Inflammatory macrophage (primary cell): Measurements from ENCODE around the gene NLGN4X.
A peak's percentile ranks its signal among the peaks of the same experiment; 100 is the strongest.

ENCODE experiments used
- DNase-seq, 2 donors: peaks; one replicate each; pipeline ENCODE4 v3.0.0-alpha.2; 2020 to 2022

Gene NLGN4X

DNA sequence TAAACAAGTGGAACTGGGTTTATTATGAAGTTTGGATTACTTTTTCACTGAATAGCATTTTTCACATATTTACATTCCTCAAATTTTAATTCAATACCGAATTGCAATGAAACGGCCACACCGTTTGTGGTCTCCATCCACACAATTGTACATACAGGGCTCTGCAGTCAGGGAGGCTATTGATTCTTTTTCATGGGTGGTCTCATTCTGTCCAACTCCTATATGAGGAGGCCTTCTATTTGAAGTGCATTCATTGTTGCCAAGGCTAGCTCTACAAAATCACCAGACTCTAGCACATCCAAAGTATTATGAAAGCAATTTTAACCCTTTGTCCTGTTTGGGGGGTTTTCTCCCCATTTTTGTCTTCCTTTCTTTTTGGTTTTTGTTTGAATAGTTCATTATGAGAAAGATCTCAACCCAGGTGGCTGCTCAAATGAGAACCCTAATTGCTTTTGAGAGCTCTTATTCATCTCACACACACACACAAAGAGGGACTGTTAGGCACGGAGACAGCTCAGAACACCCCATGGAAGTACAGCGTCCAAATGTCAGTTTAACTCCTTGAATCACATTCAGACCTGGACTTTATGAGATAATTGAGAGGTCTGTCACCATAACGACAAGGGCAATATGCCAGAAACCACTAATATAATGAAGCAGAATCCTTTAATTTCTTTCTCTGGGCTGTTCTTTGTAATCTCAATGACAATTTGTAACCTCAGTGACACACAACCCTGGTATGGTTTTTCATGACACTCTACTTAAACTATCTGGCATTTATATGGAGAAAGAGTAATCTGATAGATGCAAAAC is 79.4 kb downstream of the NLGN4X start:
- no peak for DNase-seq

- no peak for DNase-seq
Measured at GRCh38 chrX:6134255-6134654, 94.4 kb downstream of the NLGN4X start.

- DNase-seq, result no peak
Measured at GRCh38 chrX:6132970-6133369, 95.7 kb downstream of the NLGN4X start.

DNA sequence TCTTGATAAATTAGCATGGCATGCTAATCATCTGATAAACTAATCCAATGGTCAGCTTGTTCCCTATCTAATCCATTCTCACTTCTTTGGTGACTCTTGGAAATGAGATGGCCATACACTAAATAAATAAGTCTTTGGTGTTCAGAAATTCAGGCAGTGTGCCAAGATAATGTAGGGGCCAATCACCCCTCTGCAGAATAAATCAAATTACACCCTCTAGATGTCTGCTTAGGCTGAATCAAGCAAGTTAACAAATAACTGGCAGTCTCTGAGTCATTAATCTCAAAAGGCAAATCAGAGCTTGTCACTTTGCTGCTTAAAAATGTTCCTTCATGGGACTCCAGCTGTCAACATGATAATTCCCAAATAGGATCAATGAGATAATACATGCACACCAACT is 97.4 kb downstream of the NLGN4X start:
- DNase-seq, result no peak

DNA sequence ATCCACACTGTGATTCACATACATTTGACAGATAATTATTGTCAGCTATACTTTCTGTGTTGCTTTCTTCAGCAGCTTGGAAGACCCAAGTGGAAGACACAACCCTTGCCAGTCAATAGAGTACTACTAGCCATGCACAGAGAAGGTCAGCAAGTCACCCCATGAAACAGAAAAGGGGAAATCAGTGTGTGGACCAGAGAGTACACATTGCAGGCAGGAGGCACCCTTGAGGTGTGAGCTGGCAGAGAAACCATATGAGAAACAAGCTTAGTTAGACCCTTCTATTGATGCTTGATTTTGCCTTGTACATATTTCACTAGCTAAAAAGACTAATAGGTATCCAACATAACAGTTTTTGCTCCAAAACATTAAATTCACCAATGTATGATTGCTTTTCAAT is 99.5 kb downstream of the NLGN4X start:
- no peak for DNase-seq

- DNase-seq, result no peak
Measured at GRCh38 chrX:6120329-6120728, 108.3 kb downstream of the NLGN4X start.

DNA sequence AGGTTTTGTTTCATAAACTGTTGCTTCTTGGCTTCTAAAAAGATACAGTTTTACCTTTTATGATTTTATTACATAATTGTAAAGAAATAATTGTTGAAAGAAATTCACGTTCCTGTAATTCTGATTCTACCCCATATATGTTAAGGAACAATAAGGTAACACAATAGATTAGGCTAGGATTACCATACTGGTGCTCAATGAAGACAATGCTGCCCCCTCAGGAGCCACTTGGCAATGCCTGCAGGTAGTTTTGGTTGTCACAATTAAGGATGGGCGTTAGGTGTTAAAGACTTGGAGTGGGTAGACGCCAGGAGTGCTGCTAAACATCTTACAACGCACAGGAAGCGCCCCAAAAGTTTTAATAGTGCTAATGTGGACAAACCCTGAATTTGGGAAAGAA is 133.2 kb downstream of the NLGN4X start:
- DNase-seq, result no peak

DNA sequence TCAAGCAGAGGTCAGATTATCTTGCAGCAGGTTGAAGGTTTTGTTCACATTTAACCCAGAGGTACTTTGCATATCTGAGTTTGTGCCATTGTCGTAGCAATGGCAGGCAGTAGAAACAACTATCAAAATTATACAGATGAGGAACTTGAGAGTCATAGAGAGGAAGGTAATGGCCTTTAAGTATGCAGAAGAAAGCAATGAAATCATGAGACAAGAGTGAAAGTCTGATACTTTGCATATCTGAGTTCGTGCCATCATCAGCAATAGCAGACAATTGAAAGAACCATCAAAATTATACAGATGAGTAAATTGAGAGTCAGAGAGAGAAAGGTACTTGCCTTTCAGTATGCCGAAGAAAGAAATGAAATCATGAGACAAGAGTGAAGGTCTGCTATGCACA is 154.1 kb downstream of the NLGN4X start:
- no peak for DNase-seq

- no peak for DNase-seq
Measured at GRCh38 chrX:6071731-6072130, 156.9 kb downstream of the NLGN4X start.

DNA sequence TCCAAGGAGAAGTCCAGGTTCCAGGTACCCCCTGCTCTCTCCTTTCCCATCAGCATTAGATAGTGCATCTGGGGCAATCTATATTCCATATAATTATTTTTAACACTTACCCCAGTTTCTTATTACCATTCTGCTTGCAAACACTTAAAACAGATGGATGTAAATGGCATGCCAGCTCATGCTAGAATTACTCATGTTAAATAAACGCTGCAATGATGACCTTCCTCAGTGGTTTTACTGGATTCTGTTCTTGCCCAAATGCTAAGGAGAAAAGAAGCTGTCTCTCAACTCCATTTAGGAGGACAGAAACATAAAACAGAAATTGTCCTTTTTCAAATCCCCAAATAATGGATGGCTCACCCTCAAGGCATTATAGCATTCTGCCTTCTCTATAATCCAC is 161.1 kb downstream of the NLGN4X start:
- DNase-seq, result no peak

- no peak for DNase-seq
Measured at GRCh38 chrX:6053141-6053540, 175.5 kb downstream of the NLGN4X start.

- DNase-seq, result no peak
Measured at GRCh38 chrX:6052111-6052745, 176.4 kb downstream of the NLGN4X start.

- no peak for DNase-seq
Measured at GRCh38 chrX:6049132-6049531, 179.5 kb downstream of the NLGN4X start.

DNA sequence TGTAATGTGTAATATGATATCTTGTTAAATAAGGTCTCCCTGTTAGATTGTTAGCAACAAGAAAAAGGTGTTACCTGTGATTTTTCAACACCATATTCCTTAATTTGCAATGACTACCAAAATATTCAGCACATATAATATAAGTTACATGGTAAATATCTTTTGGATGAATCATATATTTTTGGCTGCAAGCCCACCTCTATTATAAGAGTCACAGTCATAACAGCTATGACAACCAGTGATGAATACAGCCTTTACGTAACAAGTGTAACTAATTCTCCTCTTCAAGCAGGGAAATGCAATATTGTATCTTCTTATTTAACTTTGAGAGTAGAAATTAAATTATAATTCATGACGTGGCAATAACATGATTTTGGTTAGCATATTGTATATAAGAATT is 187.0 kb downstream of the NLGN4X start:
- DNase-seq, result no peak

- DNase-seq, result no peak
Measured at GRCh38 chrX:6029014-6029413, 199.7 kb downstream of the NLGN4X start.

- no peak for DNase-seq
Measured at GRCh38 chrX:6026980-6027379, 201.7 kb downstream of the NLGN4X start.

GRCh38 chrX:6026429-6026828 is 202.2 kb downstream of the NLGN4X start:
- no peak for DNase-seq

- DNase-seq, result no peak
Measured at GRCh38 chrX:6024204-6024603, 204.5 kb downstream of the NLGN4X start.

- peak; percentile 2 to 6 for DNase-seq
Measured at GRCh38 chrX:6021316-6022091, 207.2 kb downstream of the NLGN4X start.

DNA sequence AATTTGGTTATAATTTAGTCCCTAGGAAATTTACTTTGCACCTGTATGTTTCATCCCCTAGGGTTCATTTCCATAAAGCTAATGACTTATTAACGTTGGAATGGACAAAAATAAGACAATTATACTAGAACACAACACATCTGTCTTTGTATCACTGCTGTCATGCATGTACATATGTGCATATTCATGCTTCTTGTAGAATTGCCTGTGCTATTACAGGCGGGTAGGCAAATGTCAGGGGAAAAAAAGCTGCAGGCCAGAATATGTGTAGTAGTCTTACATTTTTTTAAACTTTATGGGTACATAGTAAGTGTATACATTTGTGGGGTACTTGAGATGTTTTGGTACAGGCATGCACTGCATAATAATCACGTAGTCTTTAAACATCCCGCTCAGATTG is 209.6 kb downstream of the NLGN4X start:
- no peak for DNase-seq

- no peak for DNase-seq
Measured at GRCh38 chrX:6015423-6015822, 213.2 kb downstream of the NLGN4X start.

GRCh38 chrX:6012357-6012756 is 216.3 kb downstream of the NLGN4X start:
- no peak for DNase-seq

- no peak for DNase-seq
Measured at GRCh38 chrX:6005856-6006255, 222.8 kb downstream of the NLGN4X start.

DNA sequence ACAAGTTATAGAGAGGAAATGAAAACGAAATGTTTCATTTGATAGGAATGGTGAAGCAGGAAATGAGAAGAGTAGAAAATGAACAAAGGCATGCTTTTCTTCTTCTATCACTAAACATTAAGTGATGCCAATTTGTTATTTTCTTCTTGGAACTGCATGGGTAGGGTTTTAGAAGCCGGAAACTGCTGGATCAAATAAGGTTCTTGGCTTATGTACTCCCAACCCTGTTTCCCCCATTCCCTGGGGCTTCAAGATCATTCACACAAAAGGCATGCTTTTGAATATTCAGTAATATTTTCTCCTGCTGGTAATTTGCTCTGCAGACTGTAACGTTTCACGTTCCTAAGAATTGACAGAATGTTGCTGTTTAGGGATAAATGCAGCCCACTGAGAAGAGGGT is 224.1 kb downstream of the NLGN4X start:
- DNase-seq, result no peak
